HCT116 (cell line): Measurements from ENCODE around the gene GHRHR. TPM values are rescaled to one million over a fixed set of nuclear protein-coding genes. Genes with fewer than 3 reads are reported as not detected.

Source experiments
- ATAC-seq: fragments of 200-7000 bp; cut with Tn5 transposase; 2 replicates; pipeline ENCODE4 v1.9.1; 2020; ENCODE audit warnings: mild to moderate bottlenecking, moderate library complexity
- BruUV-seq: library from RNA; stranded (reverse); fragments of 400-500 nt; replicated peaks from 2 replicates; lab custom pipeline; 2021; lab: Mats Ljungman, UMichigan
- CTCF ChIA-PET: fragments of 300-600 bp; sonication (Branson Sonifier 250); formaldehyde crosslinking; loops from one replicate; lab custom pipeline; 2021; ENCODE audit warnings: antibody characterized with exemption; lab: Charles Lee
- POLR2A ChIA-PET: fragments of 300-600, 350-600 bp; sonication (Branson Sonifier 250); formaldehyde crosslinking; loops from one replicate; lab custom pipeline; 2021; ENCODE audit warnings: antibody characterized with exemption; lab: Charles Lee
- RAD21 ChIA-PET, 2 experiments: fragments of 300-600 bp; sonication (Branson Sonifier 250); formaldehyde crosslinking; loops; one replicate each; lab custom pipeline; 2023; ENCODE audit warnings: low total read pairs in 2 of 2; ENCODE audit not compliant: uncharacterized antibody in 2 of 2, unreplicated experiment in 2 of 2, low non-redundant PET in 1 of 2; lab: Charles Lee
- DNase-seq: peaks from one replicate; pipeline ENCODE4 v3.0.0-alpha.2; 2010; ENCODE audit warnings: low read depth, low spot score
- H2AFZ ChIP-seq: fragments of 200-600 bp; shearing (Covaris generic), sonication (generic); 2 replicates; pipeline ENCODE4 v1.6.1; 2017; ENCODE audit warnings: low read depth, mixed run types, mixed read lengths, antibody characterized with exemption, low read length; ENCODE audit not compliant: poor library complexity, severe bottlenecking
- H3K27ac ChIP-seq: 2 replicates; pipeline ENCODE4 v1.5.1; 2012; ENCODE audit warnings: low read depth, low read length
- H3K27me3 ChIP-seq: fragments of 200-600 bp; sonication (generic); 2 replicates; pipeline ENCODE4 v1.6.1; 2016; ENCODE audit warnings: mixed run types, low read length, mixed read lengths; ENCODE audit not compliant: insufficient read depth
- H3K36me3 ChIP-seq, 2 experiments: fragments of 200-500 bp in 1 of 2; fragments of 200-600 bp in 1 of 2; sonication (Bioruptor generic) in 1 of 2; sonication (generic) in 1 of 2; 2 replicates each; pipeline versions ENCODE4 v1.5.1 to v1.6.1; 2014 to 2016; ENCODE audit warnings: low read length in 2 of 2, inconsistent platforms in 1 of 2, mixed read lengths in 1 of 2, mixed run types in 1 of 2; ENCODE audit not compliant: insufficient read depth in 2 of 2, control insufficient read depth in 1 of 2
- H3K4me1 ChIP-seq, 2 experiments: fragments of 200-600 bp in 1 of 2; sonication (generic) in 1 of 2; 2 replicates each; pipeline versions ENCODE4 v1.5.1 to v1.6.1; 2012 to 2017; ENCODE audit warnings: low read length in 2 of 2, inconsistent platforms in 1 of 2, mild to moderate bottlenecking in 1 of 2, mixed read lengths in 1 of 2, mixed run types in 1 of 2, moderate library complexity in 1 of 2; ENCODE audit not compliant: insufficient read depth in 2 of 2, control insufficient read depth in 1 of 2
- H3K4me2 ChIP-seq: fragments of 200-600 bp; sonication (generic); 2 replicates; pipeline ENCODE4 v1.6.1; 2017; ENCODE audit warnings: mixed run types, low read length, mixed read lengths
- H3K4me3 ChIP-seq, 2 experiments: fragments of 200-600 bp in 1 of 2; sonication (generic) in 1 of 2; replicated peaks in 1 of 2; 2 replicates each; pipeline ENCODE4 v1.5.1; 2011 to 2016; ENCODE audit warnings: low read length in 2 of 2, control low read depth in 1 of 2, low read depth in 1 of 2, mild to moderate bottlenecking in 1 of 2, mixed read lengths in 1 of 2, mixed run types in 1 of 2
- H3K79me2 ChIP-seq: fragments of 200-600 bp; sonication (generic); 2 replicates; pipeline ENCODE4 v1.6.1; 2017; ENCODE audit warnings: mild to moderate bottlenecking, mixed run types, low read length, moderate library complexity, mixed read lengths; ENCODE audit not compliant: insufficient read depth
- H3K9ac ChIP-seq: fragments of 200-600 bp; sonication (generic); 2 replicates; pipeline ENCODE4 v1.6.1; 2016; ENCODE audit warnings: low read length, mixed read lengths
- H3K9me2 ChIP-seq: fragments of 200-600 bp; sonication (generic), shearing (Covaris generic); 2 replicates; pipeline ENCODE4 v1.6.1; 2017; ENCODE audit warnings: mixed run types, mild to moderate bottlenecking, moderate library complexity; ENCODE audit not compliant: insufficient read depth
- H3K9me3 ChIP-seq, 2 experiments: fragments of 200-500 bp in 1 of 2; fragments of 200-600 bp in 1 of 2; sonication (Bioruptor generic) in 1 of 2; sonication (generic) in 1 of 2; 2 replicates each; pipeline ENCODE4 v1.6.1; 2014 to 2017; ENCODE audit warnings: low read length in 2 of 2, mixed read lengths in 2 of 2, inconsistent platforms in 1 of 2, low read depth in 1 of 2, mild to moderate bottlenecking in 1 of 2, mixed run types in 1 of 2, moderate library complexity in 1 of 2; ENCODE audit not compliant: control insufficient read depth in 1 of 2, insufficient read depth in 1 of 2
- H4K20me1 ChIP-seq: fragments of 200-600 bp; sonication (generic), shearing (Covaris generic); 2 replicates; pipeline ENCODE4 v1.6.1; 2017; ENCODE audit warnings: mixed run types, mild to moderate bottlenecking, moderate library complexity; ENCODE audit not compliant: insufficient read depth
- EGR1 ChIP-seq: IDR thresholded peaks from 2 replicates; pipeline ENCODE4 v1.6.1; 2012; ENCODE audit warnings: low read depth
- EZH2 ChIP-seq: fragments of 200-600 bp; sonication (generic); IDR thresholded peaks from 2 replicates; pipeline ENCODE4 v1.6.1; 2017; ENCODE audit warnings: antibody characterized with exemption, mixed run types
- EZH2phosphoT487 ChIP-seq: fragments of 200-600 bp; IDR thresholded peaks from 2 replicates; pipeline ENCODE4 v1.6.1; 2018; ENCODE audit warnings: antibody characterized with exemption, borderline replicate concordance
- JUND ChIP-seq: IDR thresholded peaks from 2 replicates; pipeline ENCODE4 v1.6.1; 2012
- POLR2A ChIP-seq: IDR thresholded peaks from 2 replicates; pipeline ENCODE4 v1.7.0; 2011; ENCODE audit warnings: borderline replicate concordance; ENCODE audit not compliant: insufficient read depth, insufficient read length; ENCODE audit errors: extremely low read depth
- POLR2AphosphoS5 ChIP-seq: IDR thresholded peaks from 2 replicates; pipeline ENCODE4 v1.6.1; 2011; ENCODE audit warnings: mild to moderate bottlenecking, low read depth, low read length, moderate library complexity
- SRF ChIP-seq: IDR thresholded peaks from 2 replicates; pipeline ENCODE4 v1.6.1; 2012; ENCODE audit warnings: low read depth
- ZFX ChIP-seq: fragments of 450-650 bp; IDR thresholded peaks from 2 replicates; pipeline ENCODE4 v1.6.1; 2017
- ZNF274 ChIP-seq: fragments of 200-500 bp; sonication (Bioruptor generic); IDR thresholded peaks from 2 replicates; pipeline ENCODE4 v1.6.1; 2014; ENCODE audit warnings: mild to moderate bottlenecking, low read depth, low read length, inconsistent platforms
- intact Hi-C: fragments of 100-400 bp; cut with micrococcal nuclease; formaldehyde crosslinking; loops from 2 replicates; pipeline ENCODE4 v1.10.0; 2022
- total RNA-seq: library from RNA; stranded (reverse); gene quantifications from one replicate; pipeline ENCODE4 v1.2.1, GENCODE V29; 2021; ENCODE audit not compliant: unreplicated experiment

GHRHR gene
- total RNA-seq, 1 experiment from 2014 or later = not detected

DNA sequence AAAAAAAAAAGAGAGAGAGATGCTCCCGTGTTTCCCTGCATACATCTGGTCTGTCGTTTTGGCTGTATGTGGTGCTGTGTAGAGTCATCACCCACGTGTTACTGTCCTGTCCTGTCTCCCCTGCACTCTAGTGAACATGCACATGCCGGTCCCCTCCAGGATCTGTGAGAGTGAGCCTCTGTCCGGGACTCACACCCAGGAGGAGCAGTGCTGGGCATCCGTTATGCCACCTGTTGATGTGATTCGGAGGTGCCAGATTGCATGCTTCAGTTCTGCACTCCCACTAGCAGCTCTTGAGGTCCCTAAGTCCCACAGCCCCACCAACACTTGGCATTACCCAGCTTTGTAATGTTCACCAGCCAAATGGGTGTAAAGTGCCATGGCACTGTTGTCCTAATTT lies 16.4 kb downstream of the GHRHR start:
- RAD21 ChIA-PET = no interaction called here

DNA sequence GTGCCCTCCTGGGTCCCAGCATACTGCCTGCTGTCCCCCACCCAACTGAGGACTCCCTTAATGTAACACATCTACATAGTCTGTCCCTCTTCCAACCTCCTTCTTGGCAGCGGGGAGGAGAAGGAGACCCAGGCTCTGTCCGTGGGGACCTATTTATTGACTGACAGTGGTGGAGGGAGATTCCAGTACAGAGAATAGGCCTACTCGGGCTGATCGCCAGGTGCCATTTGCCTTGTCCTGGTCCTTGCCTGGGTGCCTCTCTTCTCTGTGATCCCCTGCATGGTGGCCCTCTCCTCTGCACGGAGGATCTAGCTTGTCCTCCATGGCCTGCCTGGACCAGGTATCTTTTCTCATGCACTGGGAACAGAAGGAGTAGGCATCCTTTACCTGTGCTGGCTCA lies 17.0 kb downstream of the GHRHR start:
- intact Hi-C loops = loop anchor here (5.0 kb wide), 2 partner anchors 652 to 757 kb away; no protein-coding TSS in a partner anchor
- H3K79me2 ChIP-seq = no peaks in the 10 kb centered on the region
- no peaks in the 10 kb centered on the region for H4K20me1 ChIP-seq
- H3K4me2 ChIP-seq = no peak overlapping the region
- no peak overlapping the region for H3K4me3 ChIP-seq
- H3K4me1 ChIP-seq = peaks cover 7 to 10% of the 10 kb centered on the region in 2 experiments; a peak in 3 of 4 replicates
- no peak overlapping the region for H2AFZ ChIP-seq
- H3K27ac ChIP-seq = no peak overlapping the region
- peaks cover 18% of the 10 kb centered on the region for H3K27me3 ChIP-seq
- ATAC-seq (no peak), DNase-seq (no peak)
- no peaks in the 10 kb centered on the region for H3K9me3 ChIP-seq
- RAD21 ChIA-PET = no interaction called here
- POLR2A ChIA-PET = no interaction called here
- BruUV-seq = no TSS peak
- CTCF ChIA-PET = interaction anchor here (6.9 kb wide), 1 partner anchor 143 kb away, joined by 482 read pairs; no protein-coding TSS in a partner anchor
- no peak overlapping the region for H3K9ac ChIP-seq
- H3K9me2 ChIP-seq = no peaks in the 10 kb centered on the region
- no peak for TF ChIP-seq SRF
- no peak for TF ChIP-seq JUND
- no peak for TF ChIP-seq EZH2phosphoT487
- no peak for TF ChIP-seq EZH2
- no peak for TF ChIP-seq ZFX
- no peak for TF ChIP-seq POLR2AphosphoS5
- no peak for TF ChIP-seq POLR2A
- no peaks in the 10 kb centered on the region for H3K36me3 ChIP-seq

More for the DNA sequence above, 16.4 kb downstream of the GHRHR start:
- no peak overlapping the region for H3K4me3 ChIP-seq
- TF ChIP-seq EGR1 (no peak), ZNF274 (no peak)
- TF ChIP-seq, all 23 proteins: peak for 0
- Histone ChIP-seq H3K79me2 (no peaks in the 10 kb centered on the region), H3K9me3 (no peaks in the 10 kb centered on the region), H3K4me2 (no peak overlapping the region), H3K27me3 (peaks cover 18% of the 10 kb centered on the region), H3K9me2 (no peaks in the 10 kb centered on the region), H2AFZ (no peak overlapping the region), H3K4me1 (peaks cover 7 to 10% of the 10 kb centered on the region in 2 experiments; a peak in 3 of 4 replicates), H3K9ac (no peak overlapping the region), H3K27ac (no peak overlapping the region), H4K20me1 (no peaks in the 10 kb centered on the region), H3K36me3 (no peaks in the 10 kb centered on the region)
- intact Hi-C loops = loop anchor here (5.0 kb wide), 2 partner anchors 652 to 757 kb away; no protein-coding TSS in a partner anchor
- ChIA-PET POLR2A (no interaction called here), CTCF (interaction anchor here (0.7 to 6.9 kb wide), 2 partner anchors 143 to 146 kb away, joined by 3 to 482 read pairs; no protein-coding TSS in a partner anchor)
- no peak for DNase-seq
- no peak for ATAC-seq
- no TSS peak for BruUV-seq
